GM12878 (cell line): Measurements from ENCODE around the gene CPD. TPM values are rescaled to one million over a fixed set of nuclear protein-coding genes. Genes with fewer than 3 reads are reported as not detected.
A peak's percentile ranks its signal among the peaks of the same experiment; 100 is the strongest.

Experiments
- ATAC-seq: fragments of 200-7000 bp; cut with Tn5 transposase; 3 replicates; pipeline ENCODE4 v1.9.1; 2020; ENCODE audit warnings: mild to moderate bottlenecking, moderate library complexity
- BruUV-seq: library from RNA; stranded (reverse); fragments of 400-500 nt; replicated peaks from 2 replicates; lab custom pipeline; 2021; lab: Mats Ljungman, UMichigan
- CTCF ChIA-PET: fragments of 300-600 bp; sonication (Branson Sonifier 250); formaldehyde crosslinking; extraction: SDS; loops from one replicate; lab custom pipeline; 2021; ENCODE audit warnings: inconsistent platforms; lab: Yijun Ruan, JAX
- POLR2A ChIA-PET: fragments of 350-600 bp; formaldehyde crosslinking; extraction: SDS; loops from one replicate; lab custom pipeline; 2021; ENCODE audit warnings: inconsistent platforms; lab: Charles Lee
- RAD21 ChIA-PET: fragments of 300-600 bp; sonication (Branson Sonifier 250); formaldehyde crosslinking; loops from one replicate; lab custom pipeline; 2023; ENCODE audit warnings: antibody characterized with exemption; ENCODE audit not compliant: unreplicated experiment; lab: Charles Lee
- SMC1A ChIA-PET: fragments of 300-600 bp; sonication (Branson Sonifier 250); formaldehyde crosslinking; loops from one replicate; lab custom pipeline; 2023; ENCODE audit not compliant: unreplicated experiment, uncharacterized antibody; lab: Charles Lee
- DNase-seq: peaks from one replicate; pipeline ENCODE4 v3.0.0-alpha.2; 2011; ENCODE audit warnings: low read depth, low spot score
- FAIRE-seq: peaks from 3 replicates; lab custom pipeline; 2011; peaks lifted over from hg19 to GRCh38; lab: Jason Lieb, UNC
- H2AFZ ChIP-seq: 2 replicates; pipeline ENCODE4 v1.6.0; 2011; ENCODE audit warnings: low read depth, low read length, control low read depth; ENCODE audit not compliant: control insufficient read depth
- H3K27ac ChIP-seq: 2 replicates; pipeline ENCODE4 v1.5.1; 2011; ENCODE audit warnings: control low read depth; ENCODE audit not compliant: control insufficient read depth, insufficient read depth
- H3K27me3 ChIP-seq, 2 experiments: replicated peaks in 1 of 2; 2 replicates each; pipeline versions ENCODE4 v1.6.0 to v1.6.1; 2011; ENCODE audit warnings: low read length in 1 of 2; ENCODE audit not compliant: control insufficient read depth in 2 of 2, insufficient read depth in 2 of 2
- H3K36me3 ChIP-seq, 2 experiments: 2 replicates each; pipeline ENCODE4 v1.5.1; 2011; ENCODE audit warnings: low read length in 1 of 2; ENCODE audit not compliant: control insufficient read depth in 2 of 2, insufficient read depth in 2 of 2
- H3K4me1 ChIP-seq: 2 replicates; pipeline ENCODE4 v1.6.1; 2011; ENCODE audit warnings: mild to moderate bottlenecking, low read length, moderate library complexity, mixed read lengths; ENCODE audit not compliant: control insufficient read depth, insufficient read depth
- H3K4me2 ChIP-seq: 2 replicates; pipeline ENCODE4 v1.6.0; 2011; ENCODE audit warnings: control low read depth; ENCODE audit not compliant: control insufficient read depth, insufficient read depth
- H3K4me3 ChIP-seq: fragments of 200-600 bp; sonication (generic); 2 replicates; pipeline ENCODE4 v1.5.1; 2016
- H3K79me2 ChIP-seq: 2 replicates; pipeline ENCODE4 v1.6.0; 2011; ENCODE audit warnings: low read length; ENCODE audit not compliant: control insufficient read depth, insufficient read depth
- H3K9ac ChIP-seq: 2 replicates; pipeline ENCODE4 v1.8.0; 2011; ENCODE audit warnings: low read length, control low read depth, mixed read lengths; ENCODE audit not compliant: control insufficient read depth, insufficient read depth
- H3K9me3 ChIP-seq: replicated peaks from 3 replicates; pipeline ENCODE4 v1.5.1; 2011; ENCODE audit warnings: mild to moderate bottlenecking, low read length; ENCODE audit not compliant: control insufficient read depth, insufficient read depth
- H4K20me1 ChIP-seq: 2 replicates; pipeline ENCODE4 v1.6.0; 2011; ENCODE audit not compliant: control insufficient read depth, insufficient read depth
- BHLHE40 ChIP-seq, 2 experiments: fragments of 450-650 bp in 1 of 2; IDR thresholded peaks; 2 replicates each; pipeline ENCODE4 v1.6.1; 2011 to 2017; ENCODE audit warnings: low read depth in 2 of 2, borderline replicate concordance in 1 of 2, improper control_type of control experiment in 1 of 2, low read length in 1 of 2, mild to moderate bottlenecking in 1 of 2
- HDGF ChIP-seq: fragments of 450-650 bp; IDR thresholded peaks from 2 replicates; pipeline ENCODE4 v1.6.1; 2016; ENCODE audit warnings: antibody characterized with exemption
- NBN ChIP-seq: fragments of 450-650 bp; IDR thresholded peaks from 2 replicates; pipeline ENCODE4 v1.6.1; 2016
- PAX5 ChIP-seq: IDR thresholded peaks from 2 replicates; pipeline ENCODE4 v1.6.1; 2011; ENCODE audit warnings: low read depth, low read length, borderline replicate concordance
- RUNX3 ChIP-seq: IDR thresholded peaks from 2 replicates; pipeline ENCODE4 v1.6.1; 2012; ENCODE audit warnings: low read length, inconsistent platforms
- WGBS: methylation state at CpG from one replicate; pipeline ENCODE4 v1.1.6; 2016; ENCODE audit warnings: low lambda C conversion rate; ENCODE audit not compliant: insufficient replicate concordance, insufficient coverage; ENCODE audit errors: missing lambda C conversion rate; 5-methylcytosine and 5-hydroxymethylcytosine counted together
- in situ Hi-C: fragments of 300-500 bp; cut with MboI; formaldehyde crosslinking; loops from 9 replicates; pipeline ENCODE4 v1.14.3; 2018; ENCODE audit warnings: mixed read lengths
- intact Hi-C: fragments of 100-400 bp; cut with micrococcal nuclease; formaldehyde crosslinking; loops from one replicate; pipeline ENCODE4 v1.14.2; 2022; ENCODE audit not compliant: unreplicated experiment
- polyA plus RNA-seq, 11 experiments: library from polyadenylated mRNA; depleted of rRNA in 4 of 11; unstranded in 6 of 11; stranded (reverse) in 5 of 11; fragments of >200 nt; fragmentation: Nextera tagmentation in 4 of 11; fragmentation: Illumina TruSeq in 1 of 11; extraction: Ambion mirVana in 4 of 11; extraction: Trizol in 1 of 11; gene quantifications; 1 replicate in 1 of 11; 2 replicates in 10 of 11; pipeline versions ENCODE4 v1.2.1 to v1.2.3, GENCODE V29; 2011 to 2016; ENCODE audit warnings: inconsistent platforms in 2 of 11, missing spikeins in 2 of 11, low read depth in 1 of 11
- total RNA-seq, 4 experiments: library from RNA; depleted of rRNA in 3 of 4; stranded (reverse); fragments of >200 nt in 3 of 4; fragmentation: Illumina TruSeq in 1 of 4; extraction: Trizol in 1 of 4; gene quantifications; 2 replicates each; pipeline versions ENCODE4 v1.2.1 to v1.2.3, GENCODE V29; 2013 to 2021
- TF ChIP-seq, protein P1 (sequence below): IDR thresholded peaks from 2 replicates; pipeline ENCODE4 v1.6.1; 2012; ENCODE audit warnings: low read depth, low read length, improper control_type of control experiment
- TF ChIP-seq, protein P2 (sequence below): fragments of 450-650 bp; IDR thresholded peaks from 2 replicates; pipeline ENCODE4 v1.6.1; 2017; ENCODE audit warnings: low read depth, mild to moderate bottlenecking, moderate library complexity
- TF ChIP-seq, protein P3 (sequence below): fragments of 450-650 bp; IDR thresholded peaks from 2 replicates; pipeline ENCODE4 v1.6.1; 2016; ENCODE audit warnings: mild to moderate bottlenecking
- TF ChIP-seq, protein P4 (sequence below): fragments of 450-650 bp; IDR thresholded peaks from 2 replicates; pipeline ENCODE4 v1.6.1; 2017; ENCODE audit warnings: mild to moderate bottlenecking, moderate library complexity
- TF ChIP-seq, protein P5 (sequence below): fragments of 450-650 bp; IDR thresholded peaks from 2 replicates; pipeline ENCODE4 v1.6.1; 2018; ENCODE audit warnings: borderline replicate concordance, mild to moderate bottlenecking; ENCODE audit not compliant: partially characterized antibody

Gene CPD
- total and polyA plus RNA-seq, 10 of the 15 experiments (the other 5 are each of a cell fraction or from before 2014, with no cell fraction given), result 3.5 to 24.2 (median 15.7) TPM

DNA sequence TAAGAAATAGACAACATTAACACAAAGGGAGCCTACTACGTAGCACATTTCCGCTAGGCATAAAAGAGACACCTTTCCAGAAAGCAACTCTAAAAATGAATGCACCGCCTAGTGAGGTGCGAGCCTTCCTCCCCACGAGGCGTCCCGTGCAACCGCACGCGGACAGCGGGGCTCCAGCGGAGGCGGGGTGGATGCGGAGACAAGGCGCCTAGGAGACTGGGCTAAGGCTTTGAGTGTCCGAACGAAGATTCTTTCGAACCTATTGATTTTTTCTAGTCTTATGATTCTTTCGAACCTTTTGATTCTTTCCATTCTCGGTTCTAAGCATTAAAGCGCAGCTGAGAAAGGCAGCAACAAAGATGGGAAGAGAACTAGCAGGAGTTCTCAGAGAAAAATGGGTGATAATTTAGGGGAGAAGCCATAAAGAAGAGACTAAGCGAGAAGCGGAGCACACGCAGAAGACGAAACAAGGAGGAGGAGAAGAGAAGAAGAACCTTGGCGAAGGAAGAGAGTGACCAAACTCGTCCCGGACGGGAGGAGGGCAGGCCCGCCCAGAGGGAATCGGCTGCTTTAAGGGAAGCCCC lies 394 bp upstream of the CPD start:
- Histone ChIP-seq H2AFZ (peak overlapping the region; percentile 98), H3K4me1 (peaks cover 32% of the 10 kb centered on the region), H3K9me3 (no peaks in the 10 kb centered on the region), H4K20me1 (no peaks in the 10 kb centered on the region), H3K79me2 (peaks cover 10% of the 10 kb centered on the region), H3K27me3 (no peaks in the 10 kb centered on the region), H3K36me3 (no peaks in the 10 kb centered on the region), H3K9ac (peak overlapping the region; percentile 47), H3K4me3 (peak overlapping the region; percentile 72), H3K4me2 (peak overlapping the region; percentile 96), H3K27ac (peak overlapping the region; percentile 13; the same call in 1 of the 2 replicates)
- ChIA-PET POLR2A (interaction anchor here (0.7 kb wide), 1 partner anchor 1172 kb away, joined by 4 read pairs; no protein-coding TSS in a partner anchor), SMC1A (interaction anchor here (0.9 to 2.7 kb wide), 6 partner anchors 15 to 761 kb away, joined by 3 to 22 read pairs (median 4); no protein-coding TSS in a partner anchor), RAD21 (interaction anchor here (1.0 to 1.3 kb wide), 2 partner anchors 15 to 37 kb away, joined by 3 to 4 read pairs; no protein-coding TSS in a partner anchor), CTCF (interaction anchor here (0.6 to 1.6 kb wide), 7 partner anchors 12 to 447 kb away, joined by 3 to 9 read pairs (median 4); partner anchors contain the start of gene GOSR1)
- FAIRE-seq (no peak), DNase-seq (no peak), ATAC-seq (0 out of 3 replicates have a peak, but pooled peaks have one; percentile 5)
- in situ Hi-C loops (no loop called here), intact Hi-C loops (loop anchor here (2.0 kb wide), 1 partner anchor 38 kb away; no protein-coding TSS in a partner anchor)
- 13% methylated on average over 31 of the region's 31 CpGs for WGBS
- no TSS peak for BruUV-seq
- TF ChIP-seq, protein P1, sequence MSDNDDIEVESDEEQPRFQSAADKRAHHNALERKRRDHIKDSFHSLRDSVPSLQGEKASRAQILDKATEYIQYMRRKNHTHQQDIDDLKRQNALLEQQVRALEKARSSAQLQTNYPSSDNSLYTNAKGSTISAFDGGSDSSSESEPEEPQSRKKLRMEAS, result peak; percentile 65; the same call in 1 of the 2 replicates
- TF ChIP-seq PAX5 (0 out of 2 replicates have a peak, but pooled peaks have one; percentile 6), RUNX3 (peak; percentile 63), NBN (0 out of 2 replicates have a peak, but pooled peaks have one; percentile 61), BHLHE40 (IDR thresholded peaks at IDR 0.05; ENCODE audit: borderline replicate concordance in 1 of 2, low read depth in 2 of 2, low read length in 1 of 2) (peak; percentile 90), HDGF (peak; percentile 79; the same call in 1 of the 2 replicates)
- TF ChIP-seq, protein P2, sequence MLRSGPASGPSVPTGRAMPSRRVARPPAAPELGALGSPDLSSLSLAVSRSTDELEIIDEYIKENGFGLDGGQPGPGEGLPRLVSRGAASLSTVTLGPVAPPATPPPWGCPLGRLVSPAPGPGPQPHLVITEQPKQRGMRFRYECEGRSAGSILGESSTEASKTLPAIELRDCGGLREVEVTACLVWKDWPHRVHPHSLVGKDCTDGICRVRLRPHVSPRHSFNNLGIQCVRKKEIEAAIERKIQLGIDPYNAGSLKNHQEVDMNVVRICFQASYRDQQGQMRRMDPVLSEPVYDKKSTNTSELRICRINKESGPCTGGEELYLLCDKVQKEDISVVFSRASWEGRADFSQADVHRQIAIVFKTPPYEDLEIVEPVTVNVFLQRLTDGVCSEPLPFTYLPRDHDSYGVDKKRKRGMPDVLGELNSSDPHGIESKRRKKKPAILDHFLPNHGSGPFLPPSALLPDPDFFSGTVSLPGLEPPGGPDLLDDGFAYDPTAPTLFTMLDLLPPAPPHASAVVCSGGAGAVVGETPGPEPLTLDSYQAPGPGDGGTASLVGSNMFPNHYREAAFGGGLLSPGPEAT, result peak; percentile 76
- TF ChIP-seq, protein P3, sequence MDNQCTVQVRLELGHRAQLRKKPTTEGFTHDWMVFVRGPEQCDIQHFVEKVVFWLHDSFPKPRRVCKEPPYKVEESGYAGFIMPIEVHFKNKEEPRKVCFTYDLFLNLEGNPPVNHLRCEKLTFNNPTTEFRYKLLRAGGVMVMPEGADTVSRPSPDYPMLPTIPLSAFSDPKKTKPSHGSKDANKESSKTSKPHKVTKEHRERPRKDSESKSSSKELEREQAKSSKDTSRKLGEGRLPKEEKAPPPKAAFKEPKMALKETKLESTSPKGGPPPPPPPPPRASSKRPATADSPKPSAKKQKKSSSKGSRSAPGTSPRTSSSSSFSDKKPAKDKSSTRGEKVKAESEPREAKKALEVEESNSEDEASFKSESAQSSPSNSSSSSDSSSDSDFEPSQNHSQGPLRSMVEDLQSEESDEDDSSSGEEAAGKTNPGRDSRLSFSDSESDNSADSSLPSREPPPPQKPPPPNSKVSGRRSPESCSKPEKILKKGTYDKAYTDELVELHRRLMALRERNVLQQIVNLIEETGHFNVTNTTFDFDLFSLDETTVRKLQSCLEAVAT, result peak; percentile 68; the same call in 1 of the 2 replicates
- TF ChIP-seq, protein P4, sequence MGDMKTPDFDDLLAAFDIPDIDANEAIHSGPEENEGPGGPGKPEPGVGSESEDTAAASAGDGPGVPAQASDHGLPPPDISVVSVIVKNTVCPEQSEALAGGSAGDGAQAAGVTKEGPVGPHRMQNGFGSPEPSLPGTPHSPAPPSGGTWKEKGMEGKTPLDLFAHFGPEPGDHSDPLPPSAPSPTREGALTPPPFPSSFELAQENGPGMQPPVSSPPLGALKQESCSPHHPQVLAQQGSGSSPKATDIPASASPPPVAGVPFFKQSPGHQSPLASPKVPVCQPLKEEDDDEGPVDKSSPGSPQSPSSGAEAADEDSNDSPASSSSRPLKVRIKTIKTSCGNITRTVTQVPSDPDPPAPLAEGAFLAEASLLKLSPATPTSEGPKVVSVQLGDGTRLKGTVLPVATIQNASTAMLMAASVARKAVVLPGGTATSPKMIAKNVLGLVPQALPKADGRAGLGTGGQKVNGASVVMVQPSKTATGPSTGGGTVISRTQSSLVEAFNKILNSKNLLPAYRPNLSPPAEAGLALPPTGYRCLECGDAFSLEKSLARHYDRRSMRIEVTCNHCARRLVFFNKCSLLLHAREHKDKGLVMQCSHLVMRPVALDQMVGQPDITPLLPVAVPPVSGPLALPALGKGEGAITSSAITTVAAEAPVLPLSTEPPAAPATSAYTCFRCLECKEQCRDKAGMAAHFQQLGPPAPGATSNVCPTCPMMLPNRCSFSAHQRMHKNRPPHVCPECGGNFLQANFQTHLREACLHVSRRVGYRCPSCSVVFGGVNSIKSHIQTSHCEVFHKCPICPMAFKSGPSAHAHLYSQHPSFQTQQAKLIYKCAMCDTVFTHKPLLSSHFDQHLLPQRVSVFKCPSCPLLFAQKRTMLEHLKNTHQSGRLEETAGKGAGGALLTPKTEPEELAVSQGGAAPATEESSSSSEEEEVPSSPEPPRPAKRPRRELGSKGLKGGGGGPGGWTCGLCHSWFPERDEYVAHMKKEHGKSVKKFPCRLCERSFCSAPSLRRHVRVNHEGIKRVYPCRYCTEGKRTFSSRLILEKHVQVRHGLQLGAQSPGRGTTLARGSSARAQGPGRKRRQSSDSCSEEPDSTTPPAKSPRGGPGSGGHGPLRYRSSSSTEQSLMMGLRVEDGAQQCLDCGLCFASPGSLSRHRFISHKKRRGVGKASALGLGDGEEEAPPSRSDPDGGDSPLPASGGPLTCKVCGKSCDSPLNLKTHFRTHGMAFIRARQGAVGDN, result peak; percentile 90
- TF ChIP-seq, protein P5, sequence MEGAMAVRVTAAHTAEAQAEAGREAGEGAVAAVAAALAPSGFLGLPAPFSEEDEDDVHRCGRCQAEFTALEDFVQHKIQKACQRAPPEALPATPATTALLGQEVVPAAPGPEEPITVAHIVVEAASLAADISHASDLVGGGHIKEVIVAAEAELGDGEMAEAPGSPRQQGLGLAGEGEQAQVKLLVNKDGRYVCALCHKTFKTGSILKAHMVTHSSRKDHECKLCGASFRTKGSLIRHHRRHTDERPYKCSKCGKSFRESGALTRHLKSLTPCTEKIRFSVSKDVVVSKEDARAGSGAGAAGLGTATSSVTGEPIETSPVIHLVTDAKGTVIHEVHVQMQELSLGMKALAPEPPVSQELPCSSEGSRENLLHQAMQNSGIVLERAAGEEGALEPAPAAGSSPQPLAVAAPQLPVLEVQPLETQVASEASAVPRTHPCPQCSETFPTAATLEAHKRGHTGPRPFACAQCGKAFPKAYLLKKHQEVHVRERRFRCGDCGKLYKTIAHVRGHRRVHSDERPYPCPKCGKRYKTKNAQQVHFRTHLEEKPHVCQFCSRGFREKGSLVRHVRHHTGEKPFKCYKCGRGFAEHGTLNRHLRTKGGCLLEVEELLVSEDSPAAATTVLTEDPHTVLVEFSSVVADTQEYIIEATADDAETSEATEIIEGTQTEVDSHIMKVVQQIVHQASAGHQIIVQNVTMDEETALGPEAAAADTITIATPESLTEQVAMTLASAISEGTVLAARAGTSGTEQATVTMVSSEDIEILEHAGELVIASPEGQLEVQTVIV, result no peak
